GM18519 (cell line): Measurements from ENCODE around the gene OIP5.
"Not testable (repeated sequence)": the region's sequence is repeated elsewhere in the genome, so short reads cannot be mapped to it uniquely, and the experiment has no call there.

Source experiments
- ATAC-seq: cut with Tn5 transposase; IDR thresholded peaks from one replicate; pipeline ENCODE4 v1.9.1; 2021; ENCODE audit warnings: mild to moderate bottlenecking, moderate library complexity; ENCODE audit not compliant: unreplicated experiment, low FRiP score

The OIP5 gene

GRCh38 chr15:41304149-41304770, 28.1 kb downstream of the OIP5 start:
- no peak for ATAC-seq

- no peak for ATAC-seq
Measured at GRCh38 chr15:41301587-41301986, 30.8 kb downstream of the OIP5 start.

GRCh38 chr15:41301139-41301538, 31.3 kb downstream of the OIP5 start:
- ATAC-seq: not testable (repeated sequence)

GRCh38 chr15:41292521-41292920, 39.9 kb downstream of the OIP5 start:
- no peak for ATAC-seq

- no peak for ATAC-seq
Measured at GRCh38 chr15:41291065-41291631, 41.2 kb downstream of the OIP5 start.

- ATAC-seq: no peak
Measured at GRCh38 chr15:41289953-41290352, 42.4 kb downstream of the OIP5 start.

- no peak for ATAC-seq
Measured at GRCh38 chr15:41288464-41288863, 43.9 kb downstream of the OIP5 start.

- ATAC-seq: no peak
Measured at GRCh38 chr15:41286665-41287333, 45.6 kb downstream of the OIP5 start.

GRCh38 chr15:41285285-41285684, 47.1 kb downstream of the OIP5 start:
- ATAC-seq: no peak

- no peak for ATAC-seq
Measured at GRCh38 chr15:41284427-41285177, 47.8 kb downstream of the OIP5 start.

- ATAC-seq: peak; percentile 84
Measured at GRCh38 chr15:41283653-41284426, 48.6 kb downstream of the OIP5 start.

- not testable (repeated sequence) for ATAC-seq
Measured at GRCh38 chr15:41282980-41283652, 49.3 kb downstream of the OIP5 start.

- not testable (repeated sequence) for ATAC-seq
Measured at GRCh38 chr15:41282436-41282835, 50.0 kb downstream of the OIP5 start.

- ATAC-seq: no peak
Measured at GRCh38 chr15:41281236-41281635, 51.2 kb downstream of the OIP5 start.

GRCh38 chr15:41279535-41280283, 52.7 kb downstream of the OIP5 start:
- ATAC-seq: no peak

GRCh38 chr15:41278319-41278718, 54.1 kb downstream of the OIP5 start:
- ATAC-seq: no peak

- no peak for ATAC-seq
Measured at GRCh38 chr15:41276831-41277230, 55.6 kb downstream of the OIP5 start.

GRCh38 chr15:41269887-41270286, 62.5 kb downstream of the OIP5 start:
- no peak for ATAC-seq

GRCh38 chr15:41263891-41264351, 68.5 kb downstream of the OIP5 start:
- no peak for ATAC-seq
